ENCODE results near the gene CDK14. TPM values are rescaled to one million over a fixed set of nuclear protein-coding genes. Genes with fewer than 3 reads are reported as not detected.

CDK14 gene
- total RNA-seq, 1 donor, result 41.0 TPM

DNA sequence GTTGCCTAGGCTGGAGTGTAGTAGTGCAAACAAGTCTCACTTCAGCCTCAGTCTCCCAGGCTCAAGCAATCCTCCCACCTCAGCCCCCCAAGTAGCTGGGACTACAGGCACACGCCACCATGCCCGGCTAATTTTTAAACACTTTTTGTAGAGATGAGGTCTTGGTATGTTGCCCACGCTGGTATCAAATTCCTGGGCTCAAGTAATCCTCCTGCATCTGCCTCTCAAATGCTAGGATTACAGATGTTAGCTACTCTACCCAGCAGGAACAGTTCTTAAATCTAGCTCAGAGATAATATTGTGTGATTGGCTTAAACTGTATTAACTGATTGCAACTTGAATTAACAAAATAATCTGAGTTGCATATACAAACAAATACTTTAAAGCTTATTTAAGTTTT lies 82.9 kb downstream of the CDK14 start:
- H3K4me3 ChIP-seq (ENCODE audit: low read depth, low read length), result no peak overlapping the region
- no peak for DNase-seq (ENCODE audit: low read depth)
- TF ChIP-seq, protein P1, sequence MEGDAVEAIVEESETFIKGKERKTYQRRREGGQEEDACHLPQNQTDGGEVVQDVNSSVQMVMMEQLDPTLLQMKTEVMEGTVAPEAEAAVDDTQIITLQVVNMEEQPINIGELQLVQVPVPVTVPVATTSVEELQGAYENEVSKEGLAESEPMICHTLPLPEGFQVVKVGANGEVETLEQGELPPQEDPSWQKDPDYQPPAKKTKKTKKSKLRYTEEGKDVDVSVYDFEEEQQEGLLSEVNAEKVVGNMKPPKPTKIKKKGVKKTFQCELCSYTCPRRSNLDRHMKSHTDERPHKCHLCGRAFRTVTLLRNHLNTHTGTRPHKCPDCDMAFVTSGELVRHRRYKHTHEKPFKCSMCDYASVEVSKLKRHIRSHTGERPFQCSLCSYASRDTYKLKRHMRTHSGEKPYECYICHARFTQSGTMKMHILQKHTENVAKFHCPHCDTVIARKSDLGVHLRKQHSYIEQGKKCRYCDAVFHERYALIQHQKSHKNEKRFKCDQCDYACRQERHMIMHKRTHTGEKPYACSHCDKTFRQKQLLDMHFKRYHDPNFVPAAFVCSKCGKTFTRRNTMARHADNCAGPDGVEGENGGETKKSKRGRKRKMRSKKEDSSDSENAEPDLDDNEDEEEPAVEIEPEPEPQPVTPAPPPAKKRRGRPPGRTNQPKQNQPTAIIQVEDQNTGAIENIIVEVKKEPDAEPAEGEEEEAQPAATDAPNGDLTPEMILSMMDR (IDR thresholded peaks at IDR 0.05; ENCODE audit: insufficient read depth, low read depth, low read length), result no peak

DNA sequence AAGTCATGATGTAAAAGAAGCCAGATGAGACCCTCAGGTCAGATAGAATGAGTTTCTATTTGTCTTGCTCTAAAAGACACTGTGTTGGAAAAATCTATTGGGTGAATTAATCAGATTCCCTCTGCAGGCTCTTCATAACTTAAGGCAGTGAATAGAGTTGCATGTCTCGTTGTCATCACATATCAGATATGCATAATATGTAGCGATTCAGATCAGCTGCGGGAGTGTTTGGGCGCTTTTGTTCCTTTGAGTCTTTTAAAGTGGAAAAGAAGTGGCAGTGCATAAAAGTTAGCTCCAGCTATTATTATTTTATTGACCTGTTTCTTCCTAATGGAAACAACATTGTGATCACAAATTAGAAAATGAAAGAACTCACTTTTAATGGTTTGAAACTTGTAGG lies 84.4 kb downstream of the CDK14 start:
- no peak overlapping the region for H3K4me3 ChIP-seq (ENCODE audit: low read depth, low read length)
- no peak for DNase-seq (ENCODE audit: low read depth)
- TF ChIP-seq, protein P1 (IDR thresholded peaks at IDR 0.05; ENCODE audit: insufficient read depth, low read depth, low read length), result no peak

- H3K4me3 ChIP-seq (ENCODE audit: low read depth, low read length), result no peak overlapping the region
- peak; percentile 14 for DNase-seq (ENCODE audit: low read depth)
- TF ChIP-seq, protein P1 (IDR thresholded peaks at IDR 0.05; ENCODE audit: insufficient read depth, low read depth, low read length), result no peak
Observed at GRCh38 chr7:90681336-90682022, 85.4 kb downstream of the CDK14 start.

- TF ChIP-seq, protein P1 (IDR thresholded peaks at IDR 0.05; ENCODE audit: insufficient read depth, low read depth, low read length), result no peak
- DNase-seq (ENCODE audit: low read depth), result no peak
Observed at GRCh38 chr7:90686146-90686545, 90.0 kb downstream of the CDK14 start.

GRCh38 chr7:90688810-90689209 lies 92.7 kb downstream of the CDK14 start:
- no peak for DNase-seq (ENCODE audit: low read depth)
- TF ChIP-seq, protein P1 (IDR thresholded peaks at IDR 0.05; ENCODE audit: insufficient read depth, low read depth, low read length), result no peak
- no peak overlapping the region for H3K4me3 ChIP-seq (ENCODE audit: low read depth, low read length)

More at GRCh38 chr7:90686146-90686545, 90.0 kb downstream of the CDK14 start:
- no peak overlapping the region for H3K4me3 ChIP-seq (ENCODE audit: low read depth, low read length)

DNA sequence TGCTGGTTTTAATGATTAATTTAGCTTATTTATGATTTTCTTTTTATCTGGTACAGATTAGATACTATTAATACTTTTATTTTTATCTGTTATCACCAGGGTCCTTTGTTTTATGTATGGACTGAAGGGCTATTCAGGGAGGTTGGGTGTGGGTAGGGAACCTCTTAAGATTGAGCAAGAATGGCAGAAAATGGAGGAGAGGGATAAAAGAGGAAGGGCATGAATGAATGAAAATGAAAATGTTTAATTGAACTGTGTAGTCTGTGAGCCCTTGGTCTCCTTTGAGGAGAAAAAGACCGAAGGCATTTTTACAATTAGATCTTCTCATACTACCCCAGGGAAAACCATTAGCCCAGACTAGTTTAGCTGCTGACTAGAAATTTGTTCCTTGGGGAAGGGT lies 93.1 kb downstream of the CDK14 start:
- TF ChIP-seq, protein P1 (IDR thresholded peaks at IDR 0.05; ENCODE audit: insufficient read depth, low read depth, low read length), result no peak
- no peak for DNase-seq (ENCODE audit: low read depth)
- no peak overlapping the region for H3K4me3 ChIP-seq (ENCODE audit: low read depth, low read length)
